ENCODE measurements around the gene ARHGAP44.

Gene ARHGAP44
- total RNA-seq: 0 reads per million in 3 donors

- no peaks in the 10 kb centered on the region for H3K4me1 ChIP-seq (ENCODE audit: control insufficient read depth, insufficient read depth, low read length, poor library complexity, severe bottlenecking)
- no peaks in the 10 kb centered on the region for H3K9me3 ChIP-seq (ENCODE audit: control insufficient read depth, low read length)
- DNase-seq: no peak
- H3K27me3 ChIP-seq (replicated peaks; ENCODE audit: control insufficient read depth, insufficient read depth, low read length, poor library complexity, severe bottlenecking): no peaks in the 10 kb centered on the region
- H3K27ac ChIP-seq (ENCODE audit: insufficient read depth, low read length, poor library complexity, severe bottlenecking): no peak within 1 kb of the TSS
- H3K4me3 ChIP-seq (ENCODE audit: insufficient read depth, low read depth, low read length, poor library complexity, severe bottlenecking): no peak within 1 kb of the TSS
- no peaks in the 10 kb centered on the region for H3K36me3 ChIP-seq (ENCODE audit: control insufficient read depth, insufficient read depth, low read length)
Observed at GRCh38 chr17:12789481-12790248, at the start of gene ARHGAP44. ARHGAP44 (plus strand) TSS chr17:12789498; CDS start chr17:12789839, 341 bp downstream.

GRCh38 chr17:12739500-12739899 lies 49.8 kb upstream of the ARHGAP44 start:
- DNase-seq: no peak
- H3K4me1 ChIP-seq (ENCODE audit: control insufficient read depth, insufficient read depth, low read length, poor library complexity, severe bottlenecking): no peaks in the 10 kb centered on the region
- H3K4me3 ChIP-seq (ENCODE audit: insufficient read depth, low read depth, low read length, poor library complexity, severe bottlenecking): no peak overlapping the region
- no peak overlapping the region for H3K27ac ChIP-seq (ENCODE audit: insufficient read depth, low read length, poor library complexity, severe bottlenecking)
- H3K27me3 ChIP-seq (replicated peaks; ENCODE audit: control insufficient read depth, insufficient read depth, low read length, poor library complexity, severe bottlenecking): no peaks in the 10 kb centered on the region
- H3K36me3 ChIP-seq (ENCODE audit: control insufficient read depth, insufficient read depth, low read length): no peaks in the 10 kb centered on the region
- no peaks in the 10 kb centered on the region for H3K9me3 ChIP-seq (ENCODE audit: control insufficient read depth, low read length)

- DNase-seq: no peak
- Histone ChIP-seq H3K27me3 (replicated peaks; ENCODE audit: control insufficient read depth, insufficient read depth, low read length, poor library complexity, severe bottlenecking) (no peaks in the 10 kb centered on the region), H3K27ac (ENCODE audit: insufficient read depth, low read length, poor library complexity, severe bottlenecking) (no peak overlapping the region), H3K36me3 (ENCODE audit: control insufficient read depth, insufficient read depth, low read length) (no peaks in the 10 kb centered on the region), H3K4me1 (ENCODE audit: control insufficient read depth, insufficient read depth, low read length, poor library complexity, severe bottlenecking) (no peaks in the 10 kb centered on the region), H3K9me3 (ENCODE audit: control insufficient read depth, low read length) (no peaks in the 10 kb centered on the region), H3K4me3 (ENCODE audit: insufficient read depth, low read depth, low read length, poor library complexity, severe bottlenecking) (no peak overlapping the region)
Observed at GRCh38 chr17:12743046-12743445, 46.3 kb upstream of the ARHGAP44 start.

- no peaks in the 10 kb centered on the region for H3K4me1 ChIP-seq (ENCODE audit: control insufficient read depth, insufficient read depth, low read length, poor library complexity, severe bottlenecking)
- H3K27ac ChIP-seq (ENCODE audit: insufficient read depth, low read length, poor library complexity, severe bottlenecking): no peak overlapping the region
- no peak overlapping the region for H3K4me3 ChIP-seq (ENCODE audit: insufficient read depth, low read depth, low read length, poor library complexity, severe bottlenecking)
- no peaks in the 10 kb centered on the region for H3K9me3 ChIP-seq (ENCODE audit: control insufficient read depth, low read length)
- H3K36me3 ChIP-seq (ENCODE audit: control insufficient read depth, insufficient read depth, low read length): no peaks in the 10 kb centered on the region
- H3K27me3 ChIP-seq (replicated peaks; ENCODE audit: control insufficient read depth, insufficient read depth, low read length, poor library complexity, severe bottlenecking): no peaks in the 10 kb centered on the region
- DNase-seq: no peak
Observed at GRCh38 chr17:12744298-12744697, 45.0 kb upstream of the ARHGAP44 start.

GRCh38 chr17:12744786-12745185 lies 44.5 kb upstream of the ARHGAP44 start:
- Histone ChIP-seq H3K27ac (ENCODE audit: insufficient read depth, low read length, poor library complexity, severe bottlenecking) (no peak overlapping the region), H3K27me3 (replicated peaks; ENCODE audit: control insufficient read depth, insufficient read depth, low read length, poor library complexity, severe bottlenecking) (no peaks in the 10 kb centered on the region), H3K36me3 (ENCODE audit: control insufficient read depth, insufficient read depth, low read length) (no peaks in the 10 kb centered on the region), H3K4me3 (ENCODE audit: insufficient read depth, low read depth, low read length, poor library complexity, severe bottlenecking) (no peak overlapping the region), H3K4me1 (ENCODE audit: control insufficient read depth, insufficient read depth, low read length, poor library complexity, severe bottlenecking) (no peaks in the 10 kb centered on the region), H3K9me3 (ENCODE audit: control insufficient read depth, low read length) (no peaks in the 10 kb centered on the region)
- DNase-seq: no peak

DNA sequence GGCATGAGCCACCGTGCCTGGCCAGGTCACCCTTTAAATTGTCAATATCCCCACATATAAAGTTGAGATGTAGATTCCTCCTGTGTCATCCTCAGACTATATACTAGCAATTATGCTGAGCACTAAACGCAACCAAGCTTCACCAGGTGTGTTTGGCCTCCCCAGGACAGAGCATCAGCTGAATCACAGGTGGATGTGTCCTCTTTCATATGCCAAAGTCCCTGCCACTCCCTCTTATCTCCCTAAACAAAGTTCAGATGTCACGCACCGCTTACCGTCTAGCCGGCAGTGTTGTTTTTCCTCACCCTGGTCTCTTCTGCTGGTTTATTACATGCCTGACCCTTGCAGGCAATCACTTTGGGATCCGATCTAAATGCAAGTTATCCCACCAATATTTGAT lies 43.8 kb upstream of the ARHGAP44 start:
- H3K27me3 ChIP-seq (replicated peaks; ENCODE audit: control insufficient read depth, insufficient read depth, low read length, poor library complexity, severe bottlenecking): no peaks in the 10 kb centered on the region

DNA sequence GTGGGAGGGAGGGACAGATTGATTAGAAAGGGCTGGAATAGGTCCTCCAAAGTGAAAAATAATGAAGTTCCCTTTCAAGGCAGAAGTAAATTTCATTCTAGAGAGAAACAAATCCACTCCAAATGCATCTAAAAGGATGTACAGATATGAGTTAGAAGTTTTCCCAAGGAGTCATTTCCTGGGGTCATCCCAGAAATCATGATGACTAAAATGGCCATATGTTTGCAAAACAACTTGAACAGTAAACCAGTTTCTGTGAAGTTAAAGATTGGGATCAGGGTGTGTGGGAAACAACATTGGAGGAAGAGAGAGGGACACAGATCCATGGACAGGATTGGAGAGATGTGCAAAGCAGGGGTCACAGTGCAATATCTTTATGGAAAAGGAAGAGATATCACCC lies 32.5 kb upstream of the ARHGAP44 start:
- Histone ChIP-seq H3K27me3 (replicated peaks; ENCODE audit: control insufficient read depth, insufficient read depth, low read length, poor library complexity, severe bottlenecking) (no peaks in the 10 kb centered on the region), H3K4me3 (ENCODE audit: insufficient read depth, low read depth, low read length, poor library complexity, severe bottlenecking) (no peak overlapping the region), H3K9me3 (ENCODE audit: control insufficient read depth, low read length) (no peaks in the 10 kb centered on the region), H3K4me1 (ENCODE audit: control insufficient read depth, insufficient read depth, low read length, poor library complexity, severe bottlenecking) (no peaks in the 10 kb centered on the region), H3K36me3 (ENCODE audit: control insufficient read depth, insufficient read depth, low read length) (no peaks in the 10 kb centered on the region), H3K27ac (ENCODE audit: insufficient read depth, low read length, poor library complexity, severe bottlenecking) (no peak overlapping the region)
- no peak for DNase-seq

More for the DNA sequence above, 43.8 kb upstream of the ARHGAP44 start:
- no peaks in the 10 kb centered on the region for H3K9me3 ChIP-seq (ENCODE audit: control insufficient read depth, low read length)
- H3K4me3 ChIP-seq (ENCODE audit: insufficient read depth, low read depth, low read length, poor library complexity, severe bottlenecking): no peak overlapping the region
- H3K27ac ChIP-seq (ENCODE audit: insufficient read depth, low read length, poor library complexity, severe bottlenecking): no peak overlapping the region
- no peaks in the 10 kb centered on the region for H3K36me3 ChIP-seq (ENCODE audit: control insufficient read depth, insufficient read depth, low read length)
- DNase-seq: no peak
- H3K4me1 ChIP-seq (ENCODE audit: control insufficient read depth, insufficient read depth, low read length, poor library complexity, severe bottlenecking): no peaks in the 10 kb centered on the region

DNA sequence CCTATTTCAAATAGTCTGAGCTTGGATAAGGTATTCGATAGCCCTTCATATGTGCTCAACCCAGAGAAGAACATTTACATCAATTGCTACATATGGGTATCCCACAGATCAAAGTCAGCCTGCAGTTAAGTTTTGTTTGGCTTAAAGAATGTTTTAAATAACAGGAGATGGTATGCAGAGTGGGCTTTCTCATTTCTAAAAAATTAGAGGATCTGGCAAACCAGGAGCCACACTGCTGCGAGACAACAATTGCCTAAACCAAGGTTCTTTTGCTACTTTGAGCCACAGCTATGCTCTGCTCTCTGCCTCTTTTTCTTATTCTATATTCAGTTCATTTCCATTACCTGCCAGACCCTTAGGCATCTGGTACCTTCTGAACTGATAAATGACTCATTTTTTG lies 30.2 kb upstream of the ARHGAP44 start:
- Histone ChIP-seq H3K4me3 (ENCODE audit: insufficient read depth, low read depth, low read length, poor library complexity, severe bottlenecking) (no peak overlapping the region), H3K27me3 (replicated peaks; ENCODE audit: control insufficient read depth, insufficient read depth, low read length, poor library complexity, severe bottlenecking) (no peaks in the 10 kb centered on the region), H3K9me3 (ENCODE audit: control insufficient read depth, low read length) (no peaks in the 10 kb centered on the region), H3K4me1 (ENCODE audit: control insufficient read depth, insufficient read depth, low read length, poor library complexity, severe bottlenecking) (no peaks in the 10 kb centered on the region), H3K27ac (ENCODE audit: insufficient read depth, low read length, poor library complexity, severe bottlenecking) (no peak overlapping the region), H3K36me3 (ENCODE audit: control insufficient read depth, insufficient read depth, low read length) (no peaks in the 10 kb centered on the region)
- no peak for DNase-seq

DNA sequence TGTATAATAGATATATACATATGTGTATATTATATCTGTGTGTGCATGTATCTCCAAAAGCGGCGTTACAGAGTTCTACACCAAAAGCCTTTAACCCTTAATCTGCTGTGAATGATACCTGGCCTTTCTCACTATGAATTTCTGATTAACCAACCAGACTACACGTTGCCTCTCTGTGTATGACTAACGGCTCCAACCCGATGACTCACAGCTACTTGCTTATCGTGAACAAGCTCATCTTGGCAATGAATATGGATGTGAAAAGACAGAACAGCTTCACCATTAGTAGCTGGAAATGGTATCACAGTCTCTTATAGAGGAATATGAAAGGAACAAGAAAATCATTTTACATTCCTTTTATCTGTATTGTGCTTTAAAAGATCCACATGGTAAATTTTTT lies 23.8 kb upstream of the ARHGAP44 start:
- Histone ChIP-seq H3K4me1 (ENCODE audit: control insufficient read depth, insufficient read depth, low read length, poor library complexity, severe bottlenecking) (no peaks in the 10 kb centered on the region), H3K9me3 (ENCODE audit: control insufficient read depth, low read length) (no peaks in the 10 kb centered on the region), H3K27ac (ENCODE audit: insufficient read depth, low read length, poor library complexity, severe bottlenecking) (no peak overlapping the region), H3K4me3 (ENCODE audit: insufficient read depth, low read depth, low read length, poor library complexity, severe bottlenecking) (no peak overlapping the region), H3K36me3 (ENCODE audit: control insufficient read depth, insufficient read depth, low read length) (no peaks in the 10 kb centered on the region), H3K27me3 (replicated peaks; ENCODE audit: control insufficient read depth, insufficient read depth, low read length, poor library complexity, severe bottlenecking) (no peaks in the 10 kb centered on the region)
- no peak for DNase-seq

DNA sequence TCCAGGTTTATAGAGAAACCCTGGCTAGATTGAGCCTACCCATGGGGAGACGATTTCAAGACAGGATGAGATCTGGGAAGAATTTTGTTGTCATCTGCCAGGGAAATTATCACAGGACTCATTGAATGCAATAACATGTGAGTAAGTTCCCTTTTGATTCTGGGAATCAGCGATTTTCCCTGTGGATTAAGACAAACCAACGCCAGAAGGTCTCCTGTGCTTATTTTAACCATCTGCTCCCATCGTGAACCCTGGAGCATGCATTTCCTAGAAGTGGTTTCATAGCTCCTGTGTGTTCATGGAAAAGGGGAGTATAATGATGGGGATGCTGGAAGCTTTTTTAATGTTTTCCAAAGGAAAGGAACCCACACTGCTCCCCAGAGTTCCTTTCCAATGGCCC lies 21.0 kb upstream of the ARHGAP44 start:
- no peaks in the 10 kb centered on the region for H3K4me1 ChIP-seq (ENCODE audit: control insufficient read depth, insufficient read depth, low read length, poor library complexity, severe bottlenecking)
- H3K27ac ChIP-seq (ENCODE audit: insufficient read depth, low read length, poor library complexity, severe bottlenecking): no peak overlapping the region
- H3K4me3 ChIP-seq (ENCODE audit: insufficient read depth, low read depth, low read length, poor library complexity, severe bottlenecking): no peak overlapping the region
- H3K9me3 ChIP-seq (ENCODE audit: control insufficient read depth, low read length): no peaks in the 10 kb centered on the region
- DNase-seq: no peak
- H3K36me3 ChIP-seq (ENCODE audit: control insufficient read depth, insufficient read depth, low read length): no peaks in the 10 kb centered on the region
- H3K27me3 ChIP-seq (replicated peaks; ENCODE audit: control insufficient read depth, insufficient read depth, low read length, poor library complexity, severe bottlenecking): no peaks in the 10 kb centered on the region
